Measurements from ENCODE around the gene LIN7A.

- TF ChIP-seq TAF1 (IDR thresholded peaks at IDR 0.05; ENCODE audit: low read depth) (no peak), TCF12 (IDR thresholded peaks at IDR 0.05; ENCODE audit: low read depth) (no peak), CEBPB (IDR thresholded peaks at IDR 0.05) (no peak), EP300 (IDR thresholded peaks at IDR 0.05; ENCODE audit: borderline replicate concordance) (no peak), RAD21 (IDR thresholded peaks at IDR 0.05; ENCODE audit: low read depth) (no peak), YY1 (IDR thresholded peaks at IDR 0.05; ENCODE audit: low read depth) (no peak)
Measured at GRCh38 chr12:80848858-80849257, 88.9 kb downstream of the LIN7A start.
